Tibial nerve (tissue), 4 donors: Measurements from ENCODE around the gene MCM3AP. TPM values are rescaled to one million over a fixed set of nuclear protein-coding genes. Genes with fewer than 3 reads are reported as not detected.

Experiments
- DNase-seq, 2 donors: peaks; one replicate each; pipeline ENCODE4 v3.0.0-alpha.2; 2019; ENCODE audit warnings: low spot score in 2 of 2
- H3K27ac ChIP-seq, 4 donors: fragments of 200-600 bp; sonication (generic) in 3 of 4; one replicate each; pipeline ENCODE4 v1.5.1; 2017 to 2019; ENCODE audit warnings: mild to moderate bottlenecking in 1 of 4
- H3K27me3 ChIP-seq, 2 donors: fragments of 200-600 bp; sonication (generic) in 1 of 2; one replicate each; pipeline versions ENCODE4 v1.5.1 to v1.6.0; 2017 to 2019
- H3K36me3 ChIP-seq, 3 donors: fragments of 200-600 bp; sonication (generic); one replicate each; pipeline ENCODE4 v1.5.1; 2018 to 2019
- H3K4me1 ChIP-seq, 4 donors: fragments of 200-600 bp; sonication (generic) in 3 of 4; one replicate each; pipeline ENCODE4 v1.5.1; 2017 to 2019
- H3K4me3 ChIP-seq, 4 donors: fragments of 200-600 bp; sonication (generic) in 3 of 4; one replicate each; pipeline ENCODE4 v1.5.1; 2017 to 2019; ENCODE audit warnings: mild to moderate bottlenecking in 1 of 4, moderate library complexity in 1 of 4
- H3K9me3 ChIP-seq, 4 donors: fragments of 200-600 bp; sonication (generic) in 3 of 4; one replicate each; pipeline ENCODE4 v1.5.1; 2017 to 2019
- EP300 ChIP-seq, 2 donors: sonication (generic); formaldehyde crosslinking; IDR thresholded peaks; one replicate each; pipeline ENCODE4 v1.6.1; 2017; ENCODE audit warnings: antibody characterized with exemption in 2 of 2, mild to moderate bottlenecking in 1 of 2
- POLR2A ChIP-seq, 2 donors: fragments of 450-650 bp; IDR thresholded peaks; one replicate each; pipeline ENCODE4 v1.6.1; 2017; ENCODE audit warnings: antibody characterized with exemption in 2 of 2, mild to moderate bottlenecking in 2 of 2, moderate library complexity in 2 of 2
- WGBS, 2 donors: methylation state at CpG; one replicate each; pipeline ENCODE4 v1.1.5; 2018; 5-methylcytosine and 5-hydroxymethylcytosine counted together
- total RNA-seq, 4 donors: library from RNA; depleted of rRNA; stranded (reverse); fragments of >200 nt; gene quantifications; one replicate each; pipeline ENCODE4 v1.1.0, GENCODE V29; 2016
- TF ChIP-seq, protein P1 (sequence below), 5 experiments: fragments of 200-600 bp in 3 of 5; fragments of 450-650 bp in 2 of 5; sonication (generic) in 3 of 5; IDR thresholded peaks; one replicate each; pipeline ENCODE4 v1.5.1; 2016 to 2019; ENCODE audit warnings: antibody characterized with exemption in 5 of 5, mild to moderate bottlenecking in 3 of 5, moderate library complexity in 2 of 5

The MCM3AP gene
- total RNA-seq, 4 donors from 2014 or later: 112 to 180 (median 146) TPM

- TF ChIP-seq, protein P1, sequence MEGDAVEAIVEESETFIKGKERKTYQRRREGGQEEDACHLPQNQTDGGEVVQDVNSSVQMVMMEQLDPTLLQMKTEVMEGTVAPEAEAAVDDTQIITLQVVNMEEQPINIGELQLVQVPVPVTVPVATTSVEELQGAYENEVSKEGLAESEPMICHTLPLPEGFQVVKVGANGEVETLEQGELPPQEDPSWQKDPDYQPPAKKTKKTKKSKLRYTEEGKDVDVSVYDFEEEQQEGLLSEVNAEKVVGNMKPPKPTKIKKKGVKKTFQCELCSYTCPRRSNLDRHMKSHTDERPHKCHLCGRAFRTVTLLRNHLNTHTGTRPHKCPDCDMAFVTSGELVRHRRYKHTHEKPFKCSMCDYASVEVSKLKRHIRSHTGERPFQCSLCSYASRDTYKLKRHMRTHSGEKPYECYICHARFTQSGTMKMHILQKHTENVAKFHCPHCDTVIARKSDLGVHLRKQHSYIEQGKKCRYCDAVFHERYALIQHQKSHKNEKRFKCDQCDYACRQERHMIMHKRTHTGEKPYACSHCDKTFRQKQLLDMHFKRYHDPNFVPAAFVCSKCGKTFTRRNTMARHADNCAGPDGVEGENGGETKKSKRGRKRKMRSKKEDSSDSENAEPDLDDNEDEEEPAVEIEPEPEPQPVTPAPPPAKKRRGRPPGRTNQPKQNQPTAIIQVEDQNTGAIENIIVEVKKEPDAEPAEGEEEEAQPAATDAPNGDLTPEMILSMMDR (IDR thresholded peaks at IDR 0.05): no peak
- TF ChIP-seq EP300 (IDR thresholded peaks at IDR 0.05) (no peak), POLR2A (IDR thresholded peaks at IDR 0.05) (no peak)
- no peak overlapping the region for H3K27ac ChIP-seq
- H3K9me3 ChIP-seq: no peaks in the 10 kb centered on the region
- H3K4me1 ChIP-seq: peaks cover 0 to 9% (median 0%) of the 10 kb centered on the region in 4 donors
- no peak for DNase-seq
- no peaks in the 10 kb centered on the region for H3K27me3 ChIP-seq
- H3K4me3 ChIP-seq: no peak overlapping the region
- peaks cover 0 to 57% (median 0%) of the 10 kb centered on the region in 3 donors for H3K36me3 ChIP-seq
- 56 to 75% methylated on average over 5 of the region's 5 CpGs for WGBS, 2 donors
These were observed 50.9 kb downstream of the MCM3AP start for GRCh38 chr21:46234436-46234950.

DNA sequence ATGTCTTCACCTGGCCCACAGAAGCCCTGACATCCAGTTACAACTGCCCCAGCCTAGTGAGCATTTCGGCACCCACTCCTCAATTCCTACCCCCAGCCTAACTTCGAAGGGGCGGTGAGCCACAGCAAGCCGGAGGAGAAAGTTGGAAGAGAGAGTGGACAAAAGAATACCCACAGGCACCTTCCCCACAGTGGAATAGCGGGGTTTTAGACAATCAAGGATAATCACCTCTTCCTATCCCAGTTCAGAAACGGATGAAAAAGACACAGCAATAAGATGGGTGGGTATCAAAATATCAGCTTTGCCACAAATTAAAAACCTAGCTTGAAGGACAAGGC, 55.5 kb downstream of the MCM3AP start:
- TF ChIP-seq EP300 (IDR thresholded peaks at IDR 0.05) (no peak), POLR2A (IDR thresholded peaks at IDR 0.05) (no peak)
- TF ChIP-seq, protein P1 (IDR thresholded peaks at IDR 0.05): no peak
- H3K4me3 ChIP-seq: peak overlapping the region in 2 of 4 donors; percentile 70 to 72

GRCh38 chr21:46229133-46229922, 56.1 kb downstream of the MCM3AP start:
- Histone ChIP-seq H3K9me3 (no peaks in the 10 kb centered on the region), H3K4me3 (peak overlapping the region; percentile 68 to 72 (median 70)), H3K36me3 (peaks cover 0 to 20% (median 0%) of the 10 kb centered on the region in 3 donors), H3K27me3 (no peaks in the 10 kb centered on the region), H3K27ac (peak overlapping the region; percentile 74 to 87 (median 78)), H3K4me1 (peaks cover 0 to 38% (median 15%) of the 10 kb centered on the region in 4 donors)
- WGBS, 2 donors: 3 to 6% methylated on average over 28 to 42 of the region's 72 CpGs
- no peak for DNase-seq
- TF ChIP-seq, protein P1 (IDR thresholded peaks at IDR 0.05): peak; percentile 25 to 82 (median 74)
- no peak for TF ChIP-seq EP300 (IDR thresholded peaks at IDR 0.05)
- TF ChIP-seq POLR2A (IDR thresholded peaks at IDR 0.05): no peak

More for the DNA sequence above, 55.5 kb downstream of the MCM3AP start:
- WGBS, 2 donors: 73 to 81% methylated on average over 6 of the region's 6 CpGs
- Histone ChIP-seq H3K9me3 (no peaks in the 10 kb centered on the region), H3K4me1 (peaks cover 0 to 38% (median 15%) of the 10 kb centered on the region in 4 donors), H3K27ac (peak overlapping the region in 3 of 4 donors; percentile 76 to 87 (median 80)), H3K27me3 (no peaks in the 10 kb centered on the region), H3K36me3 (peaks cover 0 to 26% (median 0%) of the 10 kb centered on the region in 3 donors)
- DNase-seq: no peak

GRCh38 chr21:46228345-46229051, 56.9 kb downstream of the MCM3AP start, which contains the start of gene LSS:
Gene LSS (minus strand): TSS chr21:46228774. CDS start chr21:46228745, 29 bp downstream.
- Histone ChIP-seq H3K9me3 (no peaks in the 10 kb centered on the region), H3K4me3 (peak within 1 kb of the TSS; percentile 69 to 91 (median 76)), H3K27ac (peak within 1 kb of the TSS; percentile 74 to 92 (median 84)), H3K27me3 (no peaks in the 10 kb centered on the region), H3K36me3 (peaks cover 0 to 12% (median 0%) of the 10 kb centered on the region in 3 donors), H3K4me1 (peaks cover 0 to 38% (median 15%) of the 10 kb centered on the region in 4 donors)
- TF ChIP-seq EP300 (IDR thresholded peaks at IDR 0.05) (peak in 1 of 2 donors; percentile 87), POLR2A (IDR thresholded peaks at IDR 0.05) (peak in 1 of 2 donors; percentile 85)
- TF ChIP-seq, protein P1 (IDR thresholded peaks at IDR 0.05): no peak
- 0% methylated on average over 22 to 28 of the region's 77 CpGs for WGBS, 2 donors
- DNase-seq: peak; percentile 91 to 96
